Duodenal mucosa (tissue), 2 donors: ENCODE results near the gene FDX1.
"Not testable (repeated sequence)": the region's sequence is repeated elsewhere in the genome, so short reads cannot be mapped to it uniquely, and the experiment has no call there.

Source experiments
- H3K27ac ChIP-seq: one replicate; pipeline ENCODE4 v1.7.0; 2013; ENCODE audit warnings: low read depth, low read length
- H3K27me3 ChIP-seq, 2 donors: one replicate each; pipeline ENCODE4 v1.7.0; 2013; ENCODE audit warnings: low read length in 2 of 2, control low read depth in 1 of 2; ENCODE audit not compliant: insufficient read depth in 2 of 2, control insufficient read depth in 1 of 2
- H3K36me3 ChIP-seq, 2 donors: one replicate each; pipeline ENCODE4 v1.7.0; 2013; ENCODE audit warnings: low read length in 2 of 2, control low read depth in 1 of 2; ENCODE audit not compliant: insufficient read depth in 2 of 2, control insufficient read depth in 1 of 2
- H3K4me1 ChIP-seq, 2 donors: one replicate each; pipeline ENCODE4 v1.7.0; 2013; ENCODE audit warnings: low read length in 2 of 2, control low read depth in 1 of 2; ENCODE audit not compliant: insufficient read depth in 2 of 2, control insufficient read depth in 1 of 2
- H3K4me3 ChIP-seq, 2 donors: one replicate each; pipeline ENCODE4 v1.7.0; 2013; ENCODE audit warnings: low read length in 2 of 2, low read depth in 1 of 2
- H3K9ac ChIP-seq, 2 donors: one replicate each; pipeline ENCODE4 v1.7.0; 2013; ENCODE audit warnings: low read length in 2 of 2, low read depth in 1 of 2
- H3K9me3 ChIP-seq, 2 donors: one replicate each; pipeline ENCODE4 v1.7.0; 2013; ENCODE audit warnings: low read length in 2 of 2, control low read depth in 1 of 2; ENCODE audit not compliant: control insufficient read depth in 1 of 2

FDX1 gene

GRCh38 chr11:110410651-110411050 lies 19.1 kb upstream of the FDX1 start:
- H3K27me3 ChIP-seq, result no peaks in the 10 kb centered on the region
- no peaks in the 10 kb centered on the region for H3K4me1 ChIP-seq
- no peak overlapping the region for H3K9ac ChIP-seq

GRCh38 chr11:110415081-110415480 lies 14.7 kb upstream of the FDX1 start:
- no peaks in the 10 kb centered on the region for H3K9me3 ChIP-seq
- H3K4me1 ChIP-seq, result no peaks in the 10 kb centered on the region
- no peak overlapping the region for H3K9ac ChIP-seq
- no peak overlapping the region for H3K4me3 ChIP-seq
- H3K27ac ChIP-seq, result no peak overlapping the region
- H3K36me3 ChIP-seq, result no peaks in the 10 kb centered on the region
- no peaks in the 10 kb centered on the region for H3K27me3 ChIP-seq

More at GRCh38 chr11:110410651-110411050, 19.1 kb upstream of the FDX1 start:
- H3K36me3 ChIP-seq, result no peaks in the 10 kb centered on the region
- no peak overlapping the region for H3K27ac ChIP-seq
- no peak overlapping the region for H3K4me3 ChIP-seq
- no peaks in the 10 kb centered on the region for H3K9me3 ChIP-seq

GRCh38 chr11:110421658-110422057 lies 8.1 kb upstream of the FDX1 start:
- H3K4me1 ChIP-seq, H3K9ac ChIP-seq, H3K9me3 ChIP-seq, H3K36me3 ChIP-seq, H3K4me3 ChIP-seq, H3K27me3 ChIP-seq, H3K27ac ChIP-seq: not testable (repeated sequence)

DNA sequence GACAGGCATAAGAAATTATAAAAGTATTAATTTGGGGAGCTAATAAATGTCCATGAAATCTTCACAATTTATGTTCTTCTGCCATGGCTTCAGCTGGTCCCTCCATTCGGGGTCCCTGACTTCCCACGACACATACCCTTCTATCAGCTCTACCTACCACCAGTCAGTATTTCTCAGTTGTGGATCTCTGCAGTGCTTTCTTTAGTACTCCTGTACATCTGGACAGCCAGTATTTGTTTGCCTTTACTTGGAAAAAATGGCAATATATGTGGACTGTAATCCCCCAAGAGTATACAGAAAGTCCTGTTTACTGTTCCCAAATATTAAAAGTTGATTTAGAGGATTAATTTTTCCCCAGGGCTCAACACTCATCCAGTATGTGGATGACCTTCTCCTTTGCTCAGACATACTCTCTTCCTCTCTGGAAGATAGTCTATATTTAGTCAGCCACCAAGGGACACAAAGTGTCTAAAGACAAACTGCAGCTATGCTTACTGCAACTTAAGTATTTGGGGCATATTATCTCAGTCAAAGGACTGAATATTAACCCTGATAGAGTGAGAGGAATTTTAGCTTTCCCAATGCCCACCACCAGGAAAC lies 7.3 kb upstream of the FDX1 start:
- Histone ChIP-seq H3K36me3 (no peaks in the 10 kb centered on the region), H3K27ac (no peak overlapping the region), H3K4me1 (no peaks in the 10 kb centered on the region), H3K27me3 (no peaks in the 10 kb centered on the region), H3K9ac (no peak overlapping the region), H3K4me3 (no peak overlapping the region), H3K9me3 (no peaks in the 10 kb centered on the region)

- H3K9ac ChIP-seq, result no peak overlapping the region
- H3K4me1 ChIP-seq, result no peaks in the 10 kb centered on the region
- H3K36me3 ChIP-seq, result no peaks in the 10 kb centered on the region
- no peaks in the 10 kb centered on the region for H3K9me3 ChIP-seq
- H3K27me3 ChIP-seq, result no peaks in the 10 kb centered on the region
- H3K4me3 ChIP-seq, result no peak overlapping the region
- H3K27ac ChIP-seq, result no peak overlapping the region
These were observed 4.8 kb upstream of the FDX1 start for GRCh38 chr11:110424775-110425444.

GRCh38 chr11:110425751-110426545 lies 3.8 kb upstream of the FDX1 start:
- Histone ChIP-seq H3K36me3 (no peaks in the 10 kb centered on the region), H3K4me3 (no peak overlapping the region), H3K9ac (no peak overlapping the region), H3K27ac (no peak overlapping the region), H3K4me1 (no peaks in the 10 kb centered on the region), H3K27me3 (no peaks in the 10 kb centered on the region), H3K9me3 (no peaks in the 10 kb centered on the region)

DNA sequence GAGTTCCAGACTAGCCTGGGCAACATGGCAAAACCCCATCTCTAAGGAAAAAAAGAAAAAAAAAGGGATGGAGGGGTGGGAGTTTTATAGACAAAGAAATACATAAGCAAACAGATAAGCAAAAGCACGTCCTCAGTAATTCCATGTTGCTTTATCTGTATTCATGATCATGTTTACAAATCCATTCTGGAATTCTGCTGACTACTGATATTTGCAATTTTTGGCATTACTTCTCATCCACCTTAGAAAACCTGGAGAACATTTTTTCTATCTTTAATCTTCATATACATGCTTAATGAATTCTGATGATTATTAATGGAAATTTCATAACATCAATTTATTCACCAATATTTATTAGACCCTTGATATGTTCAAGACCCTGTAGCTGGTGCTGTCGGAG lies 1.7 kb upstream of the FDX1 start:
- Histone ChIP-seq H3K27me3 (no peaks in the 10 kb centered on the region), H3K36me3 (no peaks in the 10 kb centered on the region), H3K9ac (no peak overlapping the region), H3K4me1 (peaks cover 7 to 14% of the 10 kb centered on the region in 2 donors), H3K27ac (no peak overlapping the region), H3K9me3 (no peaks in the 10 kb centered on the region), H3K4me3 (no peak overlapping the region)

GRCh38 chr11:110428956-110429730 lies 605 bp upstream of the FDX1 start:
- H3K4me3 ChIP-seq, result peak overlapping the region; percentile 87 to 95
- peaks cover 18 to 20% of the 10 kb centered on the region in 2 donors for H3K4me1 ChIP-seq
- no peaks in the 10 kb centered on the region for H3K9me3 ChIP-seq
- H3K36me3 ChIP-seq, result no peaks in the 10 kb centered on the region
- no peaks in the 10 kb centered on the region for H3K27me3 ChIP-seq
- peak overlapping the region; percentile 90 for H3K27ac ChIP-seq
- H3K9ac ChIP-seq, result peak overlapping the region; percentile 52 to 89

DNA sequence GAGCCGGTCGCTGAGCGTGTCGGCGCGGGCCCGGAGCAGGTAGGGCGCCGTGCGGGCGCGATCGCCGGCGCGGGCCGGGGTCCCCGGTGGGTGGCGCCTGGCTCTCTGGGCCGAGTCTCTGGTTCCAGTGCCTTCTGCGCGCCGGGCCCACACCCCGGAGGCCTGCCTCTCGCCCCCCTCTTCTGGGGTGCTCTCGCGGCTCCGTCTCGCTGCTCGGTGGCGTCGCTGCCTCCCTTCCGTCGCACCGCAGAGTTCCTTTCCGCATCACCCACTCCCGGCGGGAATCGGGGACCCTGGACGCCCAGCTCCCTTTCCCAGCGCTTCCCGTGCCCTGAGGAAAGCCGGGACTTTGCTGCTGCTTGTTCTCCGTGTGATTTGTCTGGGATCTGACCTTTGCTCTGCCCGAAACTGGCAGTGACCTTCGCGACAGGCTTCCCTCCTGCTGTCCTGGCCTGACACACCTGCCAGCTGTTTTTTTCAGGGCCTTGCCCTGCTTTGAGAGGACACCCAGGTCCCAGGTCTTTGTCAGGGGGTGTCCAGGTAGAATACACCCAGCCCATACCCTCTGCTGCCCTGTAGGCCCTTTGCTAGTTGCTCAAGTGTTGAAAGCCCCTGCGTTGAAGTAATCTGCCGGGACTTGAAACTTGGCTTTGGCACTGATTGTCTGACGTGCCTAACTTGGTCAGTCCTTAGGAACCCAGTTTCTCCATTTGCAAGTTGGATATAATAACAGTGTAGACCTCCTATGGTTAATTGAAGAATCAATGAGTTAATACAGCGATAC lies 711 bp downstream of the FDX1 start:
- Histone ChIP-seq H3K9me3 (no peaks in the 10 kb centered on the region), H3K4me1 (peaks cover 20 to 25% of the 10 kb centered on the region in 2 donors), H3K9ac (peak overlapping the region; percentile 89 to 97), H3K27ac (peak overlapping the region; percentile 90), H3K27me3 (no peaks in the 10 kb centered on the region), H3K4me3 (peak overlapping the region; percentile 87 to 95), H3K36me3 (no peaks in the 10 kb centered on the region)
